Bronchial epithelial cell (primary cell): ENCODE results near the gene TMEM132C. TPM values are rescaled to one million over a fixed set of nuclear protein-coding genes. Genes with fewer than 3 reads are reported as not detected.
"Not testable (repeated sequence)": the region's sequence is repeated elsewhere in the genome, so short reads cannot be mapped to it uniquely, and the experiment has no call there.

Experiments
- DNase-seq: peaks from one replicate; pipeline ENCODE4 v3.0.0-alpha.2; 2010; ENCODE audit warnings: low read depth
- FAIRE-seq: peaks from 2 replicates; lab custom pipeline; 2011; peaks lifted over from hg19 to GRCh38; lab: Jason Lieb, UNC
- H3K27me3 ChIP-seq: 2 replicates; pipeline ENCODE4 v1.5.1; 2011; ENCODE audit warnings: low read length; ENCODE audit not compliant: control insufficient read depth, insufficient read depth
- H3K36me3 ChIP-seq: 2 replicates; pipeline ENCODE4 v1.5.1; 2011; ENCODE audit warnings: low read length; ENCODE audit not compliant: control insufficient read depth, insufficient read depth
- H3K4me3 ChIP-seq: 2 replicates; pipeline ENCODE4 v1.5.1; 2011; ENCODE audit warnings: mild to moderate bottlenecking, low read depth, low read length, control low read depth
- CTCF ChIP-seq: IDR thresholded peaks from 2 replicates; pipeline ENCODE4 v1.5.1; 2011; ENCODE audit warnings: mild to moderate bottlenecking, moderate library complexity, low read length, control low read depth, inconsistent platforms; ENCODE audit not compliant: insufficient read depth, severe bottlenecking
- total RNA-seq: library from RNA; depleted of rRNA; stranded (reverse); fragments of >200 nt; gene quantifications from 2 replicates; pipeline ENCODE4 v1.2.1, GENCODE V29; 2014

The TMEM132C gene
- total RNA-seq, 1 donor from 2014 or later: not detected

- Histone ChIP-seq H3K4me3 (no peak overlapping the region), H3K27me3 (no peaks in the 10 kb centered on the region), H3K36me3 (no peaks in the 10 kb centered on the region)
- DNase-seq: no peak
- no peak for TF ChIP-seq CTCF
- FAIRE-seq: no peak
Measured at GRCh38 chr12:128471491-128471890, 204.5 kb downstream of the TMEM132C start.

- Histone ChIP-seq H3K4me3 (no peak overlapping the region), H3K27me3 (no peaks in the 10 kb centered on the region), H3K36me3 (no peaks in the 10 kb centered on the region)
- DNase-seq (no peak), FAIRE-seq (no peak)
- no peak for TF ChIP-seq CTCF
Measured at GRCh38 chr12:128474916-128475315, 207.9 kb downstream of the TMEM132C start.

- no peaks in the 10 kb centered on the region for H3K36me3 ChIP-seq
- TF ChIP-seq CTCF: no peak
- no peak for FAIRE-seq
- no peak overlapping the region for H3K4me3 ChIP-seq
- DNase-seq: no peak
- no peaks in the 10 kb centered on the region for H3K27me3 ChIP-seq
Measured at GRCh38 chr12:128476266-128476665, 209.3 kb downstream of the TMEM132C start.

- FAIRE-seq (no peak), DNase-seq (no peak)
- TF ChIP-seq CTCF: no peak
- Histone ChIP-seq H3K36me3 (no peaks in the 10 kb centered on the region), H3K4me3 (no peak overlapping the region), H3K27me3 (no peaks in the 10 kb centered on the region)
Measured at GRCh38 chr12:128483526-128484255, 216.7 kb downstream of the TMEM132C start.

- FAIRE-seq, DNase-seq: not testable (repeated sequence)
Measured at GRCh38 chr12:128497376-128497775, 230.4 kb downstream of the TMEM132C start.

GRCh38 chr12:128507470-128507869 is 240.5 kb downstream of the TMEM132C start:
- TF ChIP-seq CTCF: no peak
- no peak for FAIRE-seq

More at GRCh38 chr12:128497376-128497775, 230.4 kb downstream of the TMEM132C start:
- H3K27me3 ChIP-seq, H3K36me3 ChIP-seq, H3K4me3 ChIP-seq: not testable (repeated sequence)

More at GRCh38 chr12:128507470-128507869, 240.5 kb downstream of the TMEM132C start:
- DNase-seq: no peak
- no peaks in the 10 kb centered on the region for H3K36me3 ChIP-seq
- H3K4me3 ChIP-seq: no peak overlapping the region
- H3K27me3 ChIP-seq: no peaks in the 10 kb centered on the region
